ENCODE data around the gene SDK1. TPM values are rescaled to one million over a fixed set of nuclear protein-coding genes. Genes with fewer than 3 reads are reported as not detected.

Gene SDK1
- total and polyA plus RNA-seq, 2 experiments from 2014 or later = 2.1 to 10.0 TPM

DNA sequence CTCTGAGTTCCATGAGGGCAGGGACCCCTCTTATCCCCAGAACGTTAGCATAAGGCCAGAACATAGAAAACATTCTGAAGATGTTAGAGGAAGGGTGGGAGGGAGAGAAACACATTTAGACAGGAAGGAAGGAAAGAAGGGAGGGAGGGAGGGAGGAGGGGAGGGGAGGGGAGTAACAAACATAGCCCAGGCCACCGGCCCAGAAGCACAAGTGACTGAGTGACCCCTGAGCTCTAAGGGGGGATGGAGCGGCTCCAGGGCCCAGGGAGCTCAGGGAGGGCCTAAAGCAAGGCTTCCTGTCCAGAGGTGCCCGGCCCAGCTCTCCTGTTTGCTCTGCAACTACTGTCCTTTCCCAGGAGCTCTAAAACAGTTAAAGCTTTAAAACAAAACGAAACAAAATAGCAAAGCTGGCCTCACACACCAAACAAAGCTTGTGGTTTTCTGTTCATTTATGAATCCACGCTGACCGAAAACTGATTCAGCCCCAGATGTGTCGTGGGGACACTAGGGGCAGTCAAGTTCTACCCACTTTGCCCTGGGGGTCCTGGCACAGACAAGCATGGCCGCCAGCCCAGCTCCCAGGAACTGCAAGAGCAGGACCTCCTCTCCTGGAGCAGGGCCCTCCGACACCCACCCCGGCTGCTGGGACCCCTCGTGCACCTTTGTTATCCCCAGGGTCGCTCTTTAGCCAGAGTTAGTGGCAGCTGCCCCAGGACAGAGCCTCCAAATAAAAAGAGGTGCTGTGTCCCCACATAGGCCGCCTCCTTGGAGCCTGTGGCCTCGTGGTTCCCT lies 884.9 kb downstream of the SDK1 start (continued):
- TF ChIP-seq ZNF462 (CRISPR knock-in tag; IDR thresholded peaks at IDR 0.05) (no peak), JUNB (IDR thresholded peaks at IDR 0.05; ENCODE audit: unreplicated experiment) (no peak), ZNF331 (CRISPR knock-in tag; IDR thresholded peaks at IDR 0.05; ENCODE audit: low read depth) (no peak)
- TF ChIP-seq, protein P1, sequence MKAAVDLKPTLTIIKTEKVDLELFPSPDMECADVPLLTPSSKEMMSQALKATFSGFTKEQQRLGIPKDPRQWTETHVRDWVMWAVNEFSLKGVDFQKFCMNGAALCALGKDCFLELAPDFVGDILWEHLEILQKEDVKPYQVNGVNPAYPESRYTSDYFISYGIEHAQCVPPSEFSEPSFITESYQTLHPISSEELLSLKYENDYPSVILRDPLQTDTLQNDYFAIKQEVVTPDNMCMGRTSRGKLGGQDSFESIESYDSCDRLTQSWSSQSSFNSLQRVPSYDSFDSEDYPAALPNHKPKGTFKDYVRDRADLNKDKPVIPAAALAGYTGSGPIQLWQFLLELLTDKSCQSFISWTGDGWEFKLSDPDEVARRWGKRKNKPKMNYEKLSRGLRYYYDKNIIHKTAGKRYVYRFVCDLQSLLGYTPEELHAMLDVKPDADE (IDR thresholded peaks at IDR 0.05) = no peak

DNA sequence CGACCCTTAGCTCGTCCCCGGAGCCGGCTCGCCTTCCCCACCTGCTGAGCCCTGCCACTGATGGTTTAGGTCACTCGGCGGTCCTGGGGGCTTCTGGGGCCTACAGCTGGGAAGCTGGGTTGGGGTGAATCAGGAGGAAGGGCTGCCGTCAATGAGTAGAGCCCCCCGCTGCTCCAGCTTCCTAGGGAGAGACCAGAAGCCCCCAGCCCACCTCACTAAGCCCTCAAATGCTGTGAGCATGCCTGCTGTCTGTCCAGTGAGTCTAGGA lies 885.4 kb downstream of the SDK1 start:
- H3K27ac Mint-ChIP-seq = no peak overlapping the region
- H3K9me3 Mint-ChIP-seq = peaks cover 10% of the 10 kb centered on the region
- H3K4me1 Mint-ChIP-seq = peaks cover 4% of the 10 kb centered on the region; the same call in 2 of the 3 replicates
- Histone ChIP-seq H3K4me1 (ENCODE audit: insufficient read depth) (no peaks in the 10 kb centered on the region), H3K4me2 (no peak overlapping the region), H4K20me1 (replicated peaks; ENCODE audit: insufficient read depth) (no peaks in the 10 kb centered on the region), H3K27me3 (ENCODE audit: insufficient read depth) (no peaks in the 10 kb centered on the region), H3F3A (replicated peaks; ENCODE audit: low read depth) (no peaks in the 10 kb centered on the region), H3K9me2 (ENCODE audit: insufficient read depth) (no peaks in the 10 kb centered on the region), H3K27ac (ENCODE audit: low read depth) (no peak overlapping the region), H3K4me3 (no peak overlapping the region), H3K79me2 (replicated peaks; ENCODE audit: insufficient read depth) (no peaks in the 10 kb centered on the region), H3K36me3 (ENCODE audit: insufficient read depth) (no peaks in the 10 kb centered on the region; the same call in 1 of the 2 replicates), H2AFZ (no peak overlapping the region)
- H3K4me3 Mint-ChIP-seq = no peak overlapping the region
- H3K27me3 Mint-ChIP-seq (ENCODE audit: insufficient read depth, low read depth, poor library complexity) = peaks cover 5% of the 10 kb centered on the region
- peaks cover 8% of the 10 kb centered on the region for H3K36me3 Mint-ChIP-seq (ENCODE audit: low read depth)
- DNase-seq (ENCODE audit: low spot score) = no peak
- ATAC-seq = no peak
- TF ChIP-seq, protein P1 (IDR thresholded peaks at IDR 0.05) = no peak
- TF ChIP-seq POLR2AphosphoS5 (IDR thresholded peaks at IDR 0.05; ENCODE audit: low read depth) (no peak), EZH2 (IDR thresholded peaks at IDR 0.05; ENCODE audit: low read depth, unreplicated experiment) (no peak), NANOG (IDR thresholded peaks at IDR 0.05; ENCODE audit: borderline replicate concordance) (no peak), ZNF114 (CRISPR knock-in tag; IDR thresholded peaks at IDR 0.05) (no peak), STAT1 (IDR thresholded peaks at IDR 0.05; ENCODE audit: unreplicated experiment) (no peak), ZNF331 (CRISPR knock-in tag; IDR thresholded peaks at IDR 0.05; ENCODE audit: low read depth) (no peak), REST (IDR thresholded peaks at IDR 0.05; ENCODE audit: unreplicated experiment) (no peak)
- TF ChIP-seq, protein P2, sequence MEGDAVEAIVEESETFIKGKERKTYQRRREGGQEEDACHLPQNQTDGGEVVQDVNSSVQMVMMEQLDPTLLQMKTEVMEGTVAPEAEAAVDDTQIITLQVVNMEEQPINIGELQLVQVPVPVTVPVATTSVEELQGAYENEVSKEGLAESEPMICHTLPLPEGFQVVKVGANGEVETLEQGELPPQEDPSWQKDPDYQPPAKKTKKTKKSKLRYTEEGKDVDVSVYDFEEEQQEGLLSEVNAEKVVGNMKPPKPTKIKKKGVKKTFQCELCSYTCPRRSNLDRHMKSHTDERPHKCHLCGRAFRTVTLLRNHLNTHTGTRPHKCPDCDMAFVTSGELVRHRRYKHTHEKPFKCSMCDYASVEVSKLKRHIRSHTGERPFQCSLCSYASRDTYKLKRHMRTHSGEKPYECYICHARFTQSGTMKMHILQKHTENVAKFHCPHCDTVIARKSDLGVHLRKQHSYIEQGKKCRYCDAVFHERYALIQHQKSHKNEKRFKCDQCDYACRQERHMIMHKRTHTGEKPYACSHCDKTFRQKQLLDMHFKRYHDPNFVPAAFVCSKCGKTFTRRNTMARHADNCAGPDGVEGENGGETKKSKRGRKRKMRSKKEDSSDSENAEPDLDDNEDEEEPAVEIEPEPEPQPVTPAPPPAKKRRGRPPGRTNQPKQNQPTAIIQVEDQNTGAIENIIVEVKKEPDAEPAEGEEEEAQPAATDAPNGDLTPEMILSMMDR (conservative IDR thresholded peaks at IDR 0.05; ENCODE audit: low read depth in 2 of 2) = no peak

Data from GM23338 (cell line).